Liver (tissue), 9 donors: Measurements from ENCODE around the gene ASB2. TPM values are rescaled to one million over a fixed set of nuclear protein-coding genes. Genes with fewer than 3 reads are reported as not detected.

Source experiments
- DNase-seq: peaks from one replicate; pipeline ENCODE4 v3.0.0-alpha.2; 2017; ENCODE audit warnings: low spot score
- H3K27ac ChIP-seq, 2 donors: one replicate each; pipeline ENCODE4 v1.7.0; 2013; ENCODE audit warnings: inconsistent platforms in 2 of 2, low read length in 2 of 2, control low read depth in 1 of 2, low read depth in 1 of 2, mild to moderate bottlenecking in 1 of 2
- H3K27me3 ChIP-seq, 4 donors: one replicate each; pipeline versions ENCODE4 v1.6.1 to v1.7.0; 2013; ENCODE audit warnings: low read length in 3 of 4, inconsistent platforms in 1 of 4, mild to moderate bottlenecking in 1 of 4, moderate library complexity in 1 of 4; ENCODE audit not compliant: control insufficient read depth in 4 of 4, insufficient read depth in 4 of 4
- H3K36me3 ChIP-seq, 4 donors: one replicate each; pipeline versions ENCODE4 v1.6.1 to v1.7.0; 2013; ENCODE audit warnings: low read length in 3 of 4, mild to moderate bottlenecking in 3 of 4, low read depth in 1 of 4, moderate library complexity in 1 of 4; ENCODE audit not compliant: control insufficient read depth in 4 of 4, insufficient read depth in 3 of 4
- H3K4me1 ChIP-seq, 4 donors: one replicate each; pipeline versions ENCODE4 v1.6.1 to v1.7.0; 2013; ENCODE audit warnings: low read length in 3 of 4, mild to moderate bottlenecking in 3 of 4, moderate library complexity in 1 of 4; ENCODE audit not compliant: control insufficient read depth in 4 of 4, insufficient read depth in 4 of 4
- H3K4me3 ChIP-seq, 3 donors: one replicate each; pipeline versions ENCODE4 v1.6.1 to v1.7.0; 2013; ENCODE audit warnings: low read length in 3 of 3, control low read depth in 1 of 3, low read depth in 1 of 3, mild to moderate bottlenecking in 1 of 3
- H3K9ac ChIP-seq, 2 donors: one replicate each; pipeline ENCODE4 v1.7.0; 2013; ENCODE audit warnings: low read length in 2 of 2, mild to moderate bottlenecking in 2 of 2, moderate library complexity in 2 of 2, control low read depth in 1 of 2, low read depth in 1 of 2
- H3K9me3 ChIP-seq, 4 donors: one replicate each; pipeline versions ENCODE4 v1.6.1 to v1.7.0; 2013; ENCODE audit warnings: low read length in 3 of 4; ENCODE audit not compliant: control insufficient read depth in 4 of 4
- ATF3 ChIP-seq: IDR thresholded peaks from 2 replicates; pipeline ENCODE4 v1.6.1; 2016; ENCODE audit warnings: antibody characterized with exemption
- CTCF ChIP-seq: fragments of 150-350 bp; IDR thresholded peaks from 2 replicates; pipeline ENCODE4 v1.5.1; 2017; ENCODE audit warnings: improper control_type of control experiment, low read depth, low read length; ENCODE audit not compliant: missing input control
- EGR1 ChIP-seq, 2 donors: IDR thresholded peaks; 2 replicates each; pipeline ENCODE4 v1.6.1; 2016 to 2018; ENCODE audit warnings: antibody characterized with exemption in 2 of 2, low read depth in 2 of 2
- FOXA1 ChIP-seq: IDR thresholded peaks from 2 replicates; pipeline ENCODE4 v1.6.1; 2016; ENCODE audit warnings: antibody characterized with exemption
- FOXA2 ChIP-seq: IDR thresholded peaks from 2 replicates; pipeline ENCODE4 v1.6.1; 2016; ENCODE audit warnings: antibody characterized with exemption
- GABPA ChIP-seq, 2 donors: IDR thresholded peaks in 1 of 2; conservative IDR thresholded peaks in 1 of 2; 2 replicates each; pipeline ENCODE4 v1.6.1; 2016; ENCODE audit warnings: antibody characterized with exemption in 2 of 2, mild to moderate bottlenecking in 1 of 2, moderate library complexity in 1 of 2
- HNF4A ChIP-seq, 2 donors: conservative IDR thresholded peaks; 2 replicates each; pipeline ENCODE4 v1.6.1; 2016; ENCODE audit warnings: antibody characterized with exemption in 2 of 2, mild to moderate bottlenecking in 2 of 2
- HNF4G ChIP-seq: IDR thresholded peaks from 2 replicates; pipeline ENCODE4 v1.6.1; 2016; ENCODE audit warnings: antibody characterized with exemption
- JUND ChIP-seq, 2 donors: IDR thresholded peaks; 2 replicates each; pipeline ENCODE4 v1.6.1; 2016; ENCODE audit warnings: antibody characterized with exemption in 2 of 2
- NR2F2 ChIP-seq: IDR thresholded peaks from 2 replicates; pipeline ENCODE4 v1.6.1; 2016; ENCODE audit warnings: antibody characterized with exemption
- RAD21 ChIP-seq, 2 donors: IDR thresholded peaks; 2 replicates each; pipeline ENCODE4 v1.6.1; 2016; ENCODE audit warnings: antibody characterized with exemption in 2 of 2, mild to moderate bottlenecking in 2 of 2
- RXRA ChIP-seq, 2 donors: IDR thresholded peaks; 2 replicates each; pipeline ENCODE4 v1.6.1; 2017 to 2018; ENCODE audit warnings: antibody characterized with exemption in 2 of 2, mild to moderate bottlenecking in 1 of 2
- SP1 ChIP-seq: IDR thresholded peaks from 2 replicates; pipeline ENCODE4 v1.6.1; 2018; ENCODE audit warnings: antibody characterized with exemption, mild to moderate bottlenecking
- TAF1 ChIP-seq: conservative IDR thresholded peaks from 2 replicates; pipeline ENCODE4 v1.6.1; 2016; ENCODE audit warnings: antibody characterized with exemption, mild to moderate bottlenecking
- YY1 ChIP-seq: IDR thresholded peaks from 2 replicates; pipeline ENCODE4 v1.6.1; 2016; ENCODE audit warnings: antibody characterized with exemption, mild to moderate bottlenecking
- ZBTB33 ChIP-seq: IDR thresholded peaks from 2 replicates; pipeline ENCODE4 v1.6.1; 2016; ENCODE audit warnings: antibody characterized with exemption
- WGBS: extraction: QIAGEN DNeasy Blood & Tissue Kit; methylation state at CpG from one replicate; pipeline ENCODE4 v1.1.7; 2013; 5-methylcytosine and 5-hydroxymethylcytosine counted together
- polyA plus RNA-seq, 2 donors: library from polyadenylated mRNA; stranded (reverse) in 1 of 2; unstranded in 1 of 2; fragments of 200-250 nt in 1 of 2; fragments of >200 nt in 1 of 2; fragmentation: Nextera tagmentation in 1 of 2; extraction: Ambion mirVana in 1 of 2; gene quantifications; one replicate each; pipeline versions ENCODE4 v1.2.1 to v1.2.3, GENCODE V29; 2013 to 2015
- total RNA-seq, 2 donors: library from RNA; depleted of rRNA; stranded (reverse); fragments of >200 nt; gene quantifications; one replicate each; pipeline ENCODE4 v1.2.3, GENCODE V29; 2014
- TF ChIP-seq, protein P1 (sequence below): IDR thresholded peaks from 2 replicates; pipeline ENCODE4 v1.6.1; 2016; ENCODE audit warnings: antibody characterized with exemption, mild to moderate bottlenecking
- donor health status: healthy.
- donor health status: healthy.
- donor health status: healthy.
- donor health status: healthy.
- donor health status: healthy.

The ASB2 gene
- total and polyA plus RNA-seq, 4 donors, result 0.18 to 0.56 (median 0.38) TPM

DNA sequence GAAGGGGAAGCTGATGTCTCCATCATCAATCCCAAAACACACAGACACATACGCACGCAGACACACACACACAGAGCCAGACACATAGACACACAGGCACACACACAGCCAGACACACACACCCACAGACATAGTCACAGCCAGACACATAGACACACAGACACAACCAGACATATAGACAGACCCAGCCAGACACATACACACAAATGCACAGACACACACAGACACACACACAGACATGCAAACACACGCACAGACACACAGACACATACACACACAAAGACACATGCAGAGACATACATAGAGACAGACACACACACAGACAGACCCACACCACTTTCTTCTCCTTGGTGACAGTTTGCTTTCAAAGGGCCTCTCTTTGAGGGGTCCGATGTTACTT lies 27.0 kb upstream of the ASB2 start:
- TF ChIP-seq YY1, result no peak
- H3K27ac ChIP-seq, result no peak overlapping the region
- 75% methylated on average over 4 of the region's 4 CpGs for WGBS
- H3K4me3 ChIP-seq, result no peak overlapping the region
- H3K9me3 ChIP-seq, result no peaks in the 10 kb centered on the region
- H3K27me3 ChIP-seq, result no peaks in the 10 kb centered on the region
- H3K36me3 ChIP-seq, result no peaks in the 10 kb centered on the region
- no peak for DNase-seq
- H3K9ac ChIP-seq, result no peak overlapping the region
- no peaks in the 10 kb centered on the region for H3K4me1 ChIP-seq

GRCh38 chr14:94001501-94002396 lies 25.4 kb upstream of the ASB2 start:
- Histone ChIP-seq H3K36me3 (no peaks in the 10 kb centered on the region), H3K9me3 (no peaks in the 10 kb centered on the region), H3K27ac (no peak overlapping the region), H3K4me3 (no peak overlapping the region), H3K27me3 (no peaks in the 10 kb centered on the region), H3K4me1 (no peaks in the 10 kb centered on the region), H3K9ac (no peak overlapping the region)
- DNase-seq, result peak; percentile 39
- TF ChIP-seq EGR1 (IDR thresholded peaks at IDR 0.05; ENCODE audit: low read depth in 2 of 2), result no peak
- no peak for TF ChIP-seq YY1
- TF ChIP-seq GABPA (IDR thresholded peaks at IDR 0.05 in 1 of 2, conservative IDR thresholded peaks at IDR 0.05 in 1 of 2), result no peak
- TF ChIP-seq JUND (IDR thresholded peaks at IDR 0.05), result no peak
- no peak for TF ChIP-seq HNF4A (conservative IDR thresholded peaks at IDR 0.05)
- TF ChIP-seq ATF3, result no peak
- TF ChIP-seq HNF4G, result no peak
- no peak for TF ChIP-seq NR2F2
- TF ChIP-seq FOXA1, result no peak
- TF ChIP-seq ZBTB33, result no peak
- TF ChIP-seq TAF1, result no peak
- TF ChIP-seq CTCF, result peak; percentile 99
- TF ChIP-seq, protein P1, sequence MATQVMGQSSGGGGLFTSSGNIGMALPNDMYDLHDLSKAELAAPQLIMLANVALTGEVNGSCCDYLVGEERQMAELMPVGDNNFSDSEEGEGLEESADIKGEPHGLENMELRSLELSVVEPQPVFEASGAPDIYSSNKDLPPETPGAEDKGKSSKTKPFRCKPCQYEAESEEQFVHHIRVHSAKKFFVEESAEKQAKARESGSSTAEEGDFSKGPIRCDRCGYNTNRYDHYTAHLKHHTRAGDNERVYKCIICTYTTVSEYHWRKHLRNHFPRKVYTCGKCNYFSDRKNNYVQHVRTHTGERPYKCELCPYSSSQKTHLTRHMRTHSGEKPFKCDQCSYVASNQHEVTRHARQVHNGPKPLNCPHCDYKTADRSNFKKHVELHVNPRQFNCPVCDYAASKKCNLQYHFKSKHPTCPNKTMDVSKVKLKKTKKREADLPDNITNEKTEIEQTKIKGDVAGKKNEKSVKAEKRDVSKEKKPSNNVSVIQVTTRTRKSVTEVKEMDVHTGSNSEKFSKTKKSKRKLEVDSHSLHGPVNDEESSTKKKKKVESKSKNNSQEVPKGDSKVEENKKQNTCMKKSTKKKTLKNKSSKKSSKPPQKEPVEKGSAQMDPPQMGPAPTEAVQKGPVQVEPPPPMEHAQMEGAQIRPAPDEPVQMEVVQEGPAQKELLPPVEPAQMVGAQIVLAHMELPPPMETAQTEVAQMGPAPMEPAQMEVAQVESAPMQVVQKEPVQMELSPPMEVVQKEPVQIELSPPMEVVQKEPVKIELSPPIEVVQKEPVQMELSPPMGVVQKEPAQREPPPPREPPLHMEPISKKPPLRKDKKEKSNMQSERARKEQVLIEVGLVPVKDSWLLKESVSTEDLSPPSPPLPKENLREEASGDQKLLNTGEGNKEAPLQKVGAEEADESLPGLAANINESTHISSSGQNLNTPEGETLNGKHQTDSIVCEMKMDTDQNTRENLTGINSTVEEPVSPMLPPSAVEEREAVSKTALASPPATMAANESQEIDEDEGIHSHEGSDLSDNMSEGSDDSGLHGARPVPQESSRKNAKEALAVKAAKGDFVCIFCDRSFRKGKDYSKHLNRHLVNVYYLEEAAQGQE, result no peak
- no peak for TF ChIP-seq RXRA (IDR thresholded peaks at IDR 0.05)
- peak; percentile 85 to 90 for TF ChIP-seq RAD21 (IDR thresholded peaks at IDR 0.05)
- no peak for TF ChIP-seq SP1
- no peak for TF ChIP-seq FOXA2
- 48% methylated on average over 26 of the region's 26 CpGs for WGBS
